Cerebellar nuclear complex (tissue), 1 donor: ENCODE data around the gene KCNB1.

Experiments used
- DNase-seq, 2 experiments: peaks; one replicate each; lab custom pipeline; 2025; lab: John Stamatoyannopoulos, UW

KCNB1 gene

DNA sequence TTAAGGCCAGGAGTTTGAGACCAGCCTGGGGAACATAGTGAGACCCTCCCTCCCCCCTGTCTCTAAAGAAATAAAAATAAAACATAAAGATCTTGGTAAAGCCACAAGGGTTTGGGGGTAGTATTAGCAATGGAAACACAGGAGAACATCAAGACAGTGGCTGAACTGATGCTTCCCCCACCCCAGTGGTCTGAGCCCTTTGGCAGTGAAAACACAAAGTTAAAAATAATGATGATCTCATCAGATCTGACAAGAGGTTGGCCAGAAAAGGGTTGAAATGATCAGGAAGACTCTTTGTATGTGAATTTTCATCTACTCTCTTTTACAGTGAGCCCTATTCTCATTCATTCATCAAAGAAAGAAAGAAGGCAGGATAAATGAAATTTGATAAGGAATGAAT is 93.7 kb downstream of the KCNB1 start:
- DNase-seq = no peak

- no peak for DNase-seq
Observed at GRCh38 chr20:49387581-49387939, 94.9 kb downstream of the KCNB1 start.

GRCh38 chr20:49386848-49387580 is 95.5 kb downstream of the KCNB1 start:
- no peak for DNase-seq

DNA sequence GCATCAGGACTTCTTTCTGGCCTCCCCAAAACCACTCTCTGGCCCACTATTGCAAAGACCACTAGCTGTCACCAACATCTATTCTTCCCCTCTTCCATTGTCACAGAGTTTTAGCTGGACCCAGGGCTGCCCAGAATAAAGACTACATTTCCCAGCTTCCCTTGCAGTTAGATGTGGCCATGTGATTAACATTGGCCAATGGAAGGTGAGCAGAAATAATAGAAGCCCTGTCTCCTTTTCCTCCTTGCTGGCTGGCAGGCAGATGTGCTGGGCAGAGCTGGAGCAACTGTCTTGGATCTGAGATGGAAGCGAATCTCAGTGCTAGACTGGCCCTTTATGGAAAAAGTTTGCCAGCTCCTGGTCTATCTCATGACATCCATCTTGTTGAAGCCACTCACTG is 97.0 kb downstream of the KCNB1 start:
- no peak for DNase-seq

DNA sequence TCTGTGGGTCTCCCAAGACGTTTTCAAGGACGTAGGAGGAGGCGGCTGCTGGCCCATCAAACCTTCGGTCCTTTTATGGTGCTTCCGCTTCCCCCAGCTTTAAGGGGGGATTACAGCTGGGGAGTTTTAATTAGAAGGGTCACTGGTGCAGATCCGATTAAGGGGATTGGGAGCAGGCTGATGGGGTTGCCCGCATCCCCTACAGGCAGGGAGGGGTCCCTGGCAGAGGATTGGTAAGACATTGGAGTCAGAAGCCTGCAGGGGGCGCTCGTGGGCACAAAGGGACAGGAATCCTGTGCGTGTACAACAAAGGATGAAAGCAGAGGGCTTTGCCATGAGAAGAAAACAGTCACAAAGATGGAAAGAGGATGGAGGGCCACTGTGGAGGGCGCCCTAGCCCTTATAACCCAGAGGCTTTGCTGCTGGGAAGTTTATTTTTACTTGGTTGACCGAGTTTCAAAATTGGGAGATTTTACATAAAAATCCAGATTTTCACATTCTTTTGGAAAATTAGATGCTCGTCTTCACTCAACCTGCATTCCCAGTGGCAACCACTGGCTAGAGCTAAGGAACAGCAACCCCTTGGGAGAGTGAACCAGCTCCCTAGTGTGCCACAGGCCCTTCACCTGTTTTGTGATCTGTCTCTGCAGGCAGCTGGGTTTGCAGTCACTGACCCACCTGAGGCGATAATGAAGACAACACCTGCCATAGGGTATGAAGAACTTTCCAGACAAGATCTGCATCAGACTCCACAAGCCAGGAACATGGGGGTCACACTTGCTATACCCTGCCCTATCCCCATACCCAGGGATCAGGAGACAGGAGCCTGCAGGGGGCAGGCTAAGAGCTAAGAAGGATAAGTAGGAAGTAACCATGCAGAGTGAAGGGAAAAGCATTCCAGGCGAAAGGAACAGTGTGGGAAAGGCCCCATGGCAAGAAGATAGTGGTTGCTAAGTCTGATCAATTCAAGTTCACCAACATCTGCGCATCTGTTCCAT is 97.7 kb downstream of the KCNB1 start:
- DNase-seq = no peak

GRCh38 chr20:49381558-49382493 is 100.6 kb downstream of the KCNB1 start:
- peak; percentile 84 to 96 for DNase-seq

GRCh38 chr20:49380337-49380780 is 102.1 kb downstream of the KCNB1 start:
- no peak for DNase-seq

- no peak for DNase-seq
Observed at GRCh38 chr20:49379338-49379737, 103.1 kb downstream of the KCNB1 start.

DNA sequence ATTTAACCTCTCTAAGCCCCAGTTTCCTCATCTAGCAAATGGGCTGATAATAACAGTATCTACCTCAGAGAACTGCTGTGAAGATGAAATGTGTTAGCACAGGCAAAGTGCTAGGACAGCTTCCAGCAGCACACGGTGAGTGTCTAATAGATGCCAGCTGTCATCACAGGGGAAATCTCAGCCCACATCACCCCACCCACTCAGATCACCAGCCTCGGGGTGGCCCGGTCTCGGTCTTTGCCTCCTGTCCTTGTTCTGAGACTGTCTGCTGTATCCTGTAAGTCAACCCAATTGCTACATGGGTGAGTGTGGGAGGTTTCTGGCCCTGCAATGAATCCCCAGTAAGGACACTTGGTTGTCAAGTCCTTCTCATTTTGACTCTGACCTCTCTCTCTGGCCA is 105.1 kb downstream of the KCNB1 start:
- no peak for DNase-seq

GRCh38 chr20:49375170-49375569 is 107.3 kb downstream of the KCNB1 start:
- no peak for DNase-seq

- no peak for DNase-seq
Observed at GRCh38 chr20:49372095-49372734, 110.3 kb downstream of the KCNB1 start.

GRCh38 chr20:49368596-49368995 is 113.9 kb downstream of the KCNB1 start:
- DNase-seq = no peak

- no peak for DNase-seq
Observed at GRCh38 chr20:49367113-49367512, 115.4 kb downstream of the KCNB1 start.

DNA sequence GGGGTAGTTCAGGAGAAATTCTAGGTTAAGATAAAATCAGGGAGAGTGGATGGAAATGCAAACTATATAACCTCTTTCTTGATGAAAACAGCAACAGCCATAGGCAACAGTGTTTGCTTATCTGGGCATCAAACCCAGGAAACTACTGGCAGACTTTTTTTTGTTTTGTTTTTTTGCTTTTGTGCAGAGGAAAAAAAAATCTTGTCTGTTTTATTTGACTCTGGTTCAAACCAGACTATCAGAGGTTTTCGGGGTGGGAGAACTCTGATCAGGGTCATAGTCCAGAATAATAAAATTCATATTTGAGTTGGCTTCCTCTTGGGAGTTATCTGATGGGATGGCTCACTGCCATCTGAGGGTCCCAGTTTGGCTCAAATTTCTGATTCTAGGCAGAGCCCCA is 115.8 kb downstream of the KCNB1 start:
- no peak for DNase-seq

GRCh38 chr20:49361862-49362660 is 120.4 kb downstream of the KCNB1 start:
- DNase-seq = no peak

GRCh38 chr20:49360242-49360968 is 122.1 kb downstream of the KCNB1 start:
- no peak for DNase-seq

DNA sequence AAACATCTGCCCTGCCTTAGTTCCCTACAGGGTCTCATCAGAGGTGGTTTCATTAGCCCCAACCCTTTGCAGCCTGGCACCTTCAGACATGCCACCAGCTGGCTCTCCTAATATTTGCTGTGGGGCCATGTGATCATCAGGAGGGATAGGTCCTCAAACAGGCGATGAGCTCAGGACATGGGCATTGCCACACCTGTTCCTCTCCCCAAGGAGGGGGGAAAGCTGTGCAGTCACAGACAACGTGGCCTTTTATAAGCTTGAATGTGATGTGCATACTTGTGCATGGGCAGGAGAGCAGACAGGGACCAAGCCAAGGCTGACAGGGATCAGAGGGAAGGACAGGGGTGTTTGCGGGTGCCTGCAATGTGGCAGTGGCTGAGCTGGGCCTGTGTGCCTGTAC is 125.8 kb downstream of the KCNB1 start:
- no peak for DNase-seq

GRCh38 chr20:49354673-49355072 is 127.8 kb downstream of the KCNB1 start:
- DNase-seq = no peak

GRCh38 chr20:49353348-49353747 is 129.1 kb downstream of the KCNB1 start:
- no peak for DNase-seq

- DNase-seq = no peak
Observed at GRCh38 chr20:49352751-49353150, 129.7 kb downstream of the KCNB1 start.
